Liver (tissue), 9 donors: ENCODE results near the gene PPP1R12A. TPM values are rescaled to one million over a fixed set of nuclear protein-coding genes. Genes with fewer than 3 reads are reported as not detected.

Experiments
- DNase-seq: peaks from one replicate; pipeline ENCODE4 v3.0.0-alpha.2; 2017; ENCODE audit warnings: low spot score
- H3K27ac ChIP-seq, 2 donors: one replicate each; pipeline ENCODE4 v1.7.0; 2013; ENCODE audit warnings: inconsistent platforms in 2 of 2, low read length in 2 of 2, control low read depth in 1 of 2, low read depth in 1 of 2, mild to moderate bottlenecking in 1 of 2
- H3K27me3 ChIP-seq, 4 donors: one replicate each; pipeline versions ENCODE4 v1.6.1 to v1.7.0; 2013; ENCODE audit warnings: low read length in 3 of 4, inconsistent platforms in 1 of 4, mild to moderate bottlenecking in 1 of 4, moderate library complexity in 1 of 4; ENCODE audit not compliant: control insufficient read depth in 4 of 4, insufficient read depth in 4 of 4
- H3K36me3 ChIP-seq, 4 donors: one replicate each; pipeline versions ENCODE4 v1.6.1 to v1.7.0; 2013; ENCODE audit warnings: low read length in 3 of 4, mild to moderate bottlenecking in 3 of 4, low read depth in 1 of 4, moderate library complexity in 1 of 4; ENCODE audit not compliant: control insufficient read depth in 4 of 4, insufficient read depth in 3 of 4
- H3K4me1 ChIP-seq, 4 donors: one replicate each; pipeline versions ENCODE4 v1.6.1 to v1.7.0; 2013; ENCODE audit warnings: low read length in 3 of 4, mild to moderate bottlenecking in 3 of 4, moderate library complexity in 1 of 4; ENCODE audit not compliant: control insufficient read depth in 4 of 4, insufficient read depth in 4 of 4
- H3K4me3 ChIP-seq, 3 donors: one replicate each; pipeline versions ENCODE4 v1.6.1 to v1.7.0; 2013; ENCODE audit warnings: low read length in 3 of 3, control low read depth in 1 of 3, low read depth in 1 of 3, mild to moderate bottlenecking in 1 of 3
- H3K9ac ChIP-seq, 2 donors: one replicate each; pipeline ENCODE4 v1.7.0; 2013; ENCODE audit warnings: low read length in 2 of 2, mild to moderate bottlenecking in 2 of 2, moderate library complexity in 2 of 2, control low read depth in 1 of 2, low read depth in 1 of 2
- H3K9me3 ChIP-seq, 4 donors: one replicate each; pipeline versions ENCODE4 v1.6.1 to v1.7.0; 2013; ENCODE audit warnings: low read length in 3 of 4; ENCODE audit not compliant: control insufficient read depth in 4 of 4
- EGR1 ChIP-seq, 2 donors: IDR thresholded peaks; 2 replicates each; pipeline ENCODE4 v1.6.1; 2016 to 2018; ENCODE audit warnings: antibody characterized with exemption in 2 of 2, low read depth in 2 of 2
- FOXA1 ChIP-seq: IDR thresholded peaks from 2 replicates; pipeline ENCODE4 v1.6.1; 2016; ENCODE audit warnings: antibody characterized with exemption
- FOXA2 ChIP-seq: IDR thresholded peaks from 2 replicates; pipeline ENCODE4 v1.6.1; 2016; ENCODE audit warnings: antibody characterized with exemption
- GABPA ChIP-seq, 2 donors: IDR thresholded peaks in 1 of 2; conservative IDR thresholded peaks in 1 of 2; 2 replicates each; pipeline ENCODE4 v1.6.1; 2016; ENCODE audit warnings: antibody characterized with exemption in 2 of 2, mild to moderate bottlenecking in 1 of 2, moderate library complexity in 1 of 2
- HNF4A ChIP-seq, 2 donors: conservative IDR thresholded peaks; 2 replicates each; pipeline ENCODE4 v1.6.1; 2016; ENCODE audit warnings: antibody characterized with exemption in 2 of 2, mild to moderate bottlenecking in 2 of 2
- HNF4G ChIP-seq: IDR thresholded peaks from 2 replicates; pipeline ENCODE4 v1.6.1; 2016; ENCODE audit warnings: antibody characterized with exemption
- MAX ChIP-seq: IDR thresholded peaks from 2 replicates; pipeline ENCODE4 v1.6.1; 2016; ENCODE audit warnings: antibody characterized with exemption
- NR2F2 ChIP-seq: IDR thresholded peaks from 2 replicates; pipeline ENCODE4 v1.6.1; 2016; ENCODE audit warnings: antibody characterized with exemption
- RAD21 ChIP-seq, 2 donors: IDR thresholded peaks; 2 replicates each; pipeline ENCODE4 v1.6.1; 2016; ENCODE audit warnings: antibody characterized with exemption in 2 of 2, mild to moderate bottlenecking in 2 of 2
- RXRA ChIP-seq, 2 donors: IDR thresholded peaks; 2 replicates each; pipeline ENCODE4 v1.6.1; 2017 to 2018; ENCODE audit warnings: antibody characterized with exemption in 2 of 2, mild to moderate bottlenecking in 1 of 2
- SP1 ChIP-seq: IDR thresholded peaks from 2 replicates; pipeline ENCODE4 v1.6.1; 2018; ENCODE audit warnings: antibody characterized with exemption, mild to moderate bottlenecking
- TAF1 ChIP-seq: conservative IDR thresholded peaks from 2 replicates; pipeline ENCODE4 v1.6.1; 2016; ENCODE audit warnings: antibody characterized with exemption, mild to moderate bottlenecking
- YY1 ChIP-seq: IDR thresholded peaks from 2 replicates; pipeline ENCODE4 v1.6.1; 2016; ENCODE audit warnings: antibody characterized with exemption, mild to moderate bottlenecking
- ZBTB33 ChIP-seq: IDR thresholded peaks from 2 replicates; pipeline ENCODE4 v1.6.1; 2016; ENCODE audit warnings: antibody characterized with exemption
- WGBS: extraction: QIAGEN DNeasy Blood & Tissue Kit; methylation state at CpG from one replicate; pipeline ENCODE4 v1.1.7; 2013; 5-methylcytosine and 5-hydroxymethylcytosine counted together
- polyA plus RNA-seq, 2 donors: library from polyadenylated mRNA; stranded (reverse) in 1 of 2; unstranded in 1 of 2; fragments of 200-250 nt in 1 of 2; fragments of >200 nt in 1 of 2; fragmentation: Nextera tagmentation in 1 of 2; extraction: Ambion mirVana in 1 of 2; gene quantifications; one replicate each; pipeline versions ENCODE4 v1.2.1 to v1.2.3, GENCODE V29; 2013 to 2015
- total RNA-seq, 2 donors: library from RNA; depleted of rRNA; stranded (reverse); fragments of >200 nt; gene quantifications; one replicate each; pipeline ENCODE4 v1.2.3, GENCODE V29; 2014
- TF ChIP-seq, protein P1 (sequence below): IDR thresholded peaks from 2 replicates; pipeline ENCODE4 v1.6.1; 2016; ENCODE audit warnings: antibody characterized with exemption
- TF ChIP-seq, protein P2 (sequence below): fragments of 150-350 bp; IDR thresholded peaks from 2 replicates; pipeline ENCODE4 v1.5.1; 2017; ENCODE audit warnings: improper control_type of control experiment, low read depth, low read length; ENCODE audit not compliant: missing input control
- TF ChIP-seq, protein P3 (sequence below): IDR thresholded peaks from 2 replicates; pipeline ENCODE4 v1.6.1; 2016; ENCODE audit warnings: antibody characterized with exemption, mild to moderate bottlenecking
- donor health status: healthy.
- donor health status: healthy.
- donor health status: healthy.
- donor health status: healthy.
- donor health status: healthy.

The PPP1R12A gene
- total and polyA plus RNA-seq, 4 donors = 5.1 to 41.6 (median 27.8) TPM

DNA sequence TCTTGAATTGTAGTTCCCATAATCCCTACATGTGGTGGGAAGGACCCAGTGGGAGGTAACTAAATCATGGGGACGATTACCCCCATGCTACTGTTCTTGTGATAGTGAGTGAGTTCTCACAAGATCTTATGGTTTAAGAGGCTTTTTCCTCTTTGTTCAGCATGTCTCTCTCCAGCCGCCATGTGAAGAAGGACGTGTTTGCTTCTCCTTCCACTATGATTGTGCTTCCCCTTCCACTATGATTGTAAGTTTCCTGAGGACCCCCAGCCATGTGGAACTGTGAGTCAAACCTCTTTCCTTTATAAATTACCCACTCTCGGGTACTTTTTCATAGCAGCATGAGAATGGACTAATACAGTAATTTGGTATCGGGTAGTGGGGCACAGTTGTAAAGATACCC is 97.3 kb downstream of the PPP1R12A start:
- Histone ChIP-seq H3K9me3 (peaks cover 0 to 7% (median 1%) of the 10 kb centered on the region in 4 donors), H3K4me3 (no peak overlapping the region), H3K27ac (no peak overlapping the region), H3K36me3 (peaks cover 0 to 7% (median 5%) of the 10 kb centered on the region in 4 donors), H3K27me3 (no peaks in the 10 kb centered on the region), H3K4me1 (peaks cover 0 to 3% (median 0%) of the 10 kb centered on the region in 4 donors), H3K9ac (no peak overlapping the region)
- TF ChIP-seq ZBTB33 (no peak), FOXA2 (no peak), GABPA (IDR thresholded peaks at IDR 0.05 in 1 of 2, conservative IDR thresholded peaks at IDR 0.05 in 1 of 2) (no peak), YY1 (no peak), HNF4G (no peak), RAD21 (IDR thresholded peaks at IDR 0.05) (no peak), HNF4A (conservative IDR thresholded peaks at IDR 0.05) (no peak), RXRA (IDR thresholded peaks at IDR 0.05) (no peak), NR2F2 (no peak), SP1 (no peak), TAF1 (no peak), MAX (no peak)
- TF ChIP-seq, protein P1, sequence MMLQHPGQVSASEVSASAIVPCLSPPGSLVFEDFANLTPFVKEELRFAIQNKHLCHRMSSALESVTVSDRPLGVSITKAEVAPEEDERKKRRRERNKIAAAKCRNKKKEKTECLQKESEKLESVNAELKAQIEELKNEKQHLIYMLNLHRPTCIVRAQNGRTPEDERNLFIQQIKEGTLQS = no peak
- TF ChIP-seq, protein P2, sequence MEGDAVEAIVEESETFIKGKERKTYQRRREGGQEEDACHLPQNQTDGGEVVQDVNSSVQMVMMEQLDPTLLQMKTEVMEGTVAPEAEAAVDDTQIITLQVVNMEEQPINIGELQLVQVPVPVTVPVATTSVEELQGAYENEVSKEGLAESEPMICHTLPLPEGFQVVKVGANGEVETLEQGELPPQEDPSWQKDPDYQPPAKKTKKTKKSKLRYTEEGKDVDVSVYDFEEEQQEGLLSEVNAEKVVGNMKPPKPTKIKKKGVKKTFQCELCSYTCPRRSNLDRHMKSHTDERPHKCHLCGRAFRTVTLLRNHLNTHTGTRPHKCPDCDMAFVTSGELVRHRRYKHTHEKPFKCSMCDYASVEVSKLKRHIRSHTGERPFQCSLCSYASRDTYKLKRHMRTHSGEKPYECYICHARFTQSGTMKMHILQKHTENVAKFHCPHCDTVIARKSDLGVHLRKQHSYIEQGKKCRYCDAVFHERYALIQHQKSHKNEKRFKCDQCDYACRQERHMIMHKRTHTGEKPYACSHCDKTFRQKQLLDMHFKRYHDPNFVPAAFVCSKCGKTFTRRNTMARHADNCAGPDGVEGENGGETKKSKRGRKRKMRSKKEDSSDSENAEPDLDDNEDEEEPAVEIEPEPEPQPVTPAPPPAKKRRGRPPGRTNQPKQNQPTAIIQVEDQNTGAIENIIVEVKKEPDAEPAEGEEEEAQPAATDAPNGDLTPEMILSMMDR = no peak
- TF ChIP-seq, protein P3, sequence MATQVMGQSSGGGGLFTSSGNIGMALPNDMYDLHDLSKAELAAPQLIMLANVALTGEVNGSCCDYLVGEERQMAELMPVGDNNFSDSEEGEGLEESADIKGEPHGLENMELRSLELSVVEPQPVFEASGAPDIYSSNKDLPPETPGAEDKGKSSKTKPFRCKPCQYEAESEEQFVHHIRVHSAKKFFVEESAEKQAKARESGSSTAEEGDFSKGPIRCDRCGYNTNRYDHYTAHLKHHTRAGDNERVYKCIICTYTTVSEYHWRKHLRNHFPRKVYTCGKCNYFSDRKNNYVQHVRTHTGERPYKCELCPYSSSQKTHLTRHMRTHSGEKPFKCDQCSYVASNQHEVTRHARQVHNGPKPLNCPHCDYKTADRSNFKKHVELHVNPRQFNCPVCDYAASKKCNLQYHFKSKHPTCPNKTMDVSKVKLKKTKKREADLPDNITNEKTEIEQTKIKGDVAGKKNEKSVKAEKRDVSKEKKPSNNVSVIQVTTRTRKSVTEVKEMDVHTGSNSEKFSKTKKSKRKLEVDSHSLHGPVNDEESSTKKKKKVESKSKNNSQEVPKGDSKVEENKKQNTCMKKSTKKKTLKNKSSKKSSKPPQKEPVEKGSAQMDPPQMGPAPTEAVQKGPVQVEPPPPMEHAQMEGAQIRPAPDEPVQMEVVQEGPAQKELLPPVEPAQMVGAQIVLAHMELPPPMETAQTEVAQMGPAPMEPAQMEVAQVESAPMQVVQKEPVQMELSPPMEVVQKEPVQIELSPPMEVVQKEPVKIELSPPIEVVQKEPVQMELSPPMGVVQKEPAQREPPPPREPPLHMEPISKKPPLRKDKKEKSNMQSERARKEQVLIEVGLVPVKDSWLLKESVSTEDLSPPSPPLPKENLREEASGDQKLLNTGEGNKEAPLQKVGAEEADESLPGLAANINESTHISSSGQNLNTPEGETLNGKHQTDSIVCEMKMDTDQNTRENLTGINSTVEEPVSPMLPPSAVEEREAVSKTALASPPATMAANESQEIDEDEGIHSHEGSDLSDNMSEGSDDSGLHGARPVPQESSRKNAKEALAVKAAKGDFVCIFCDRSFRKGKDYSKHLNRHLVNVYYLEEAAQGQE = no peak
- 95% methylated on average over 5 of the region's 5 CpGs for WGBS
- DNase-seq = no peak

GRCh38 chr12:79835377-79835843 is 99.5 kb downstream of the PPP1R12A start:
- WGBS = 99% methylated on average over 2 of the region's 2 CpGs
- no peak for DNase-seq
- Histone ChIP-seq H3K27me3 (no peaks in the 10 kb centered on the region), H3K9me3 (peaks cover 0 to 7% (median 1%) of the 10 kb centered on the region in 4 donors), H3K27ac (no peak overlapping the region), H3K9ac (no peak overlapping the region), H3K4me3 (no peak overlapping the region), H3K36me3 (peaks cover 0 to 10% (median 3%) of the 10 kb centered on the region in 4 donors), H3K4me1 (no peaks in the 10 kb centered on the region)
- TF ChIP-seq FOXA1 = no peak
- TF ChIP-seq, protein P3 = no peak
- TF ChIP-seq FOXA2 = no peak
- TF ChIP-seq EGR1 (IDR thresholded peaks at IDR 0.05; ENCODE audit: low read depth in 2 of 2) = no peak
- TF ChIP-seq TAF1 = no peak
- TF ChIP-seq, protein P2 = no peak
- TF ChIP-seq MAX = no peak
- TF ChIP-seq NR2F2 = no peak
- TF ChIP-seq RAD21 (IDR thresholded peaks at IDR 0.05) = no peak
- TF ChIP-seq SP1 = no peak
- no peak for TF ChIP-seq RXRA (IDR thresholded peaks at IDR 0.05)
